Endothelial cell of umbilical vein (primary cell): ENCODE measurements around the gene SLC26A2. TPM values are rescaled to one million over a fixed set of nuclear protein-coding genes. Genes with fewer than 3 reads are reported as not detected.

Experiments used
- BruUV-seq: library from RNA; stranded (reverse); fragments of 400-500 nt; replicated peaks from 2 replicates; lab custom pipeline; 2021; lab: Mats Ljungman, UMichigan
- CTCF ChIA-PET: fragments of 300-600, 350-600 bp; sonication (Branson Sonifier 250); formaldehyde crosslinking; loops from one replicate; lab custom pipeline; 2021; ENCODE audit warnings: antibody characterized with exemption, inconsistent platforms; lab: Charles Lee
- POLR2A ChIA-PET: fragments of 300-600, 350-600 bp; sonication (Branson Sonifier 250); formaldehyde crosslinking; loops from one replicate; lab custom pipeline; 2021; ENCODE audit warnings: antibody characterized with exemption, inconsistent platforms; lab: Charles Lee
- DNase-seq: peaks from one replicate; pipeline ENCODE4 v3.0.0-alpha.2; 2011; ENCODE audit warnings: low read depth, low spot score
- FAIRE-seq: peaks from 2 replicates; lab custom pipeline; 2011; peaks lifted over from hg19 to GRCh38; lab: Jason Lieb, UNC
- H2AFZ ChIP-seq: 2 replicates; pipeline ENCODE4 v1.6.0; 2012; ENCODE audit warnings: low read depth, low read length, control low read depth, inconsistent platforms
- H3K27ac ChIP-seq: 2 replicates; pipeline ENCODE4 v1.5.1; 2011; ENCODE audit warnings: low read depth, mild to moderate bottlenecking, control low read depth, low read length, moderate library complexity; ENCODE audit not compliant: insufficient read depth
- H3K27me3 ChIP-seq, 2 experiments: 2 replicates each; pipeline versions ENCODE4 v1.6.0 to v1.6.1; 2011; ENCODE audit warnings: low read length in 2 of 2, mixed read lengths in 1 of 2; ENCODE audit not compliant: control insufficient read depth in 2 of 2, insufficient read depth in 2 of 2
- H3K36me3 ChIP-seq, 2 experiments: 2 replicates in 1 of 2; 3 replicates in 1 of 2; pipeline ENCODE4 v1.5.1; 2011; ENCODE audit warnings: low read length in 2 of 2, mild to moderate bottlenecking in 1 of 2, moderate library complexity in 1 of 2; ENCODE audit not compliant: control insufficient read depth in 2 of 2, insufficient read depth in 2 of 2; ENCODE audit errors: extremely low read depth in 1 of 2
- H3K4me1 ChIP-seq: 3 replicates; pipeline ENCODE4 v1.5.1; 2011; ENCODE audit warnings: mild to moderate bottlenecking, low read length; ENCODE audit not compliant: control insufficient read depth, insufficient read depth; ENCODE audit errors: extremely low read depth
- H3K4me2 ChIP-seq: 2 replicates; pipeline ENCODE4 v1.6.1; 2011; ENCODE audit warnings: low read length, control low read depth, mixed read lengths; ENCODE audit not compliant: insufficient read depth
- H3K4me3 ChIP-seq, 3 experiments: fragments of 200-600 bp in 1 of 3; sonication (generic), shearing (Covaris generic) in 1 of 3; replicated peaks in 1 of 3; 2 replicates each; pipeline ENCODE4 v1.5.1; 2011 to 2016; ENCODE audit warnings: control low read depth in 3 of 3, low read length in 3 of 3, mild to moderate bottlenecking in 2 of 3, inconsistent platforms in 1 of 3, low read depth in 1 of 3, moderate library complexity in 1 of 3; ENCODE audit not compliant: insufficient read depth in 1 of 3
- H3K79me2 ChIP-seq: 2 replicates; pipeline ENCODE4 v1.6.0; 2012; ENCODE audit warnings: low read length, inconsistent platforms; ENCODE audit not compliant: control insufficient read depth, insufficient read depth
- H3K9ac ChIP-seq: replicated peaks from 2 replicates; pipeline ENCODE3; 2011; ENCODE audit warnings: low read length, control low read depth; ENCODE audit not compliant: insufficient read depth; ENCODE audit errors: extremely low read depth
- H3K9me1 ChIP-seq: replicated peaks from 3 replicates; pipeline ENCODE4 v1.6.0; 2011; ENCODE audit warnings: mild to moderate bottlenecking, low read length; ENCODE audit not compliant: control insufficient read depth, insufficient read depth; ENCODE audit errors: extremely low read depth
- H3K9me3 ChIP-seq: replicated peaks from 2 replicates; pipeline ENCODE4 v1.5.1; 2012; ENCODE audit warnings: low read length, inconsistent platforms; ENCODE audit not compliant: control insufficient read depth, insufficient read depth
- H4K20me1 ChIP-seq: replicated peaks from 2 replicates; pipeline ENCODE3; 2011; ENCODE audit warnings: mild to moderate bottlenecking, low read length; ENCODE audit not compliant: control insufficient read depth, insufficient read depth; ENCODE audit errors: extremely low read depth
- CTCF ChIP-seq, 2 donors: IDR thresholded peaks; 1 replicate in 1 of 2; 2 replicates in 1 of 2; pipeline ENCODE4 v1.5.1; 2011; ENCODE audit warnings: low read length in 2 of 2, mild to moderate bottlenecking in 2 of 2, moderate library complexity in 2 of 2, control low read depth in 1 of 2, inconsistent platforms in 1 of 2, low read depth in 1 of 2; ENCODE audit not compliant: insufficient read depth in 1 of 2; ENCODE audit errors: extremely low read depth in 1 of 2
- EZH2 ChIP-seq: IDR thresholded peaks from 2 replicates; pipeline ENCODE4 v1.6.1; 2012; ENCODE audit warnings: borderline replicate concordance, low read depth, mild to moderate bottlenecking, moderate library complexity, low read length, inconsistent platforms; ENCODE audit not compliant: severe bottlenecking
- FOS ChIP-seq: IDR thresholded peaks from 2 replicates; pipeline ENCODE4 v1.6.1; 2011; ENCODE audit warnings: mild to moderate bottlenecking, low read length, moderate library complexity, borderline replicate concordance; ENCODE audit not compliant: insufficient read depth
- GATA2 ChIP-seq: IDR thresholded peaks from 2 replicates; pipeline ENCODE4 v1.7.0; 2011; ENCODE audit warnings: low read depth, mild to moderate bottlenecking, moderate library complexity, mixed read lengths, low read length; ENCODE audit not compliant: insufficient read length, insufficient read depth
- JUN ChIP-seq: IDR thresholded peaks from 2 replicates; pipeline ENCODE4 v1.6.1; 2011; ENCODE audit warnings: borderline replicate concordance, low read depth; ENCODE audit not compliant: insufficient read length, insufficient read depth
- MYC ChIP-seq: IDR thresholded peaks from one replicate; pipeline ENCODE4 v1.6.1; 2011; ENCODE audit warnings: mild to moderate bottlenecking, low read depth, low read length
- dilution Hi-C: fragments of 300-500 bp; cut with MboI; formaldehyde crosslinking; loops from one replicate; pipeline ENCODE4 v1.15.0; 2019; ENCODE audit warnings: low sequenced_read_pairs; ENCODE audit not compliant: extremely low pct_ligation_motif_present
- intact Hi-C: fragments of 100-400 bp; cut with micrococcal nuclease; formaldehyde crosslinking; loops from one replicate; pipeline ENCODE4 v1.10.0; 2022
- polyA plus RNA-seq, 4 experiments: library from polyadenylated mRNA; depleted of rRNA in 3 of 4; stranded (reverse) in 3 of 4; unstranded in 1 of 4; fragments of >200 nt; gene quantifications; 2 replicates each; pipeline versions ENCODE4 v1.2.1 to v1.2.3, GENCODE V29; 2011 to 2012; ENCODE audit warnings: missing spikeins in 1 of 4
- total RNA-seq: library from RNA; stranded (reverse); gene quantifications from 2 replicates; pipeline ENCODE4 v1.2.3, GENCODE V29; 2021
- TF ChIP-seq, protein P1 (sequence below): IDR thresholded peaks from 2 replicates; pipeline ENCODE4 v1.6.1; 2011; ENCODE audit not compliant: insufficient read depth, insufficient read length

SLC26A2 gene
- total and polyA plus RNA-seq, 2 donors (not counting 3 experiments of a cell fraction or from before 2014, with no cell fraction given) = 5.9 to 16.8 TPM

GRCh38 chr5:149930749-149931574 is 29.6 kb upstream of the SLC26A2 start:
- Histone ChIP-seq H3K4me1 (no peaks in the 10 kb centered on the region), H3K27me3 (peaks cover 0 to 2% of the 10 kb centered on the region in 2 experiments), H2AFZ (no peak overlapping the region), H3K9me1 (no peaks in the 10 kb centered on the region), H3K4me2 (no peak overlapping the region), H3K27ac (no peak overlapping the region), H3K9me3 (no peaks in the 10 kb centered on the region), H3K36me3 (no peaks in the 10 kb centered on the region), H3K4me3 (no peak overlapping the region), H3K79me2 (no peaks in the 10 kb centered on the region), H4K20me1 (no peaks in the 10 kb centered on the region), H3K9ac (no peak overlapping the region)
- TF ChIP-seq, protein P1, sequence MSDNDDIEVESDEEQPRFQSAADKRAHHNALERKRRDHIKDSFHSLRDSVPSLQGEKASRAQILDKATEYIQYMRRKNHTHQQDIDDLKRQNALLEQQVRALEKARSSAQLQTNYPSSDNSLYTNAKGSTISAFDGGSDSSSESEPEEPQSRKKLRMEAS = no peak
- no peak for TF ChIP-seq JUN
- no peak for TF ChIP-seq EZH2
- no peak for TF ChIP-seq CTCF (IDR thresholded peaks at IDR 0.05; ENCODE audit: extremely low read depth in 1 of 2, insufficient read depth in 1 of 2, low read depth in 1 of 2, low read length in 2 of 2)
- no peak for TF ChIP-seq MYC
- no peak for TF ChIP-seq FOS
- TF ChIP-seq GATA2 = no peak
- BruUV-seq = no TSS peak
- ChIA-PET POLR2A (no interaction called here), CTCF (interaction anchor here (0.8 to 6.7 kb wide), 5 partner anchors 29 to 78 kb away, joined by 3 to 68 read pairs (median 3); partner anchors contain the start of gene SLC26A2)
- no peak for DNase-seq
- intact Hi-C loops = no loop called here
- dilution Hi-C loops = no loop called here
- peak; percentile 46 for FAIRE-seq
